Measurements from ENCODE around the gene RGS14.

RGS14 gene

DNA sequence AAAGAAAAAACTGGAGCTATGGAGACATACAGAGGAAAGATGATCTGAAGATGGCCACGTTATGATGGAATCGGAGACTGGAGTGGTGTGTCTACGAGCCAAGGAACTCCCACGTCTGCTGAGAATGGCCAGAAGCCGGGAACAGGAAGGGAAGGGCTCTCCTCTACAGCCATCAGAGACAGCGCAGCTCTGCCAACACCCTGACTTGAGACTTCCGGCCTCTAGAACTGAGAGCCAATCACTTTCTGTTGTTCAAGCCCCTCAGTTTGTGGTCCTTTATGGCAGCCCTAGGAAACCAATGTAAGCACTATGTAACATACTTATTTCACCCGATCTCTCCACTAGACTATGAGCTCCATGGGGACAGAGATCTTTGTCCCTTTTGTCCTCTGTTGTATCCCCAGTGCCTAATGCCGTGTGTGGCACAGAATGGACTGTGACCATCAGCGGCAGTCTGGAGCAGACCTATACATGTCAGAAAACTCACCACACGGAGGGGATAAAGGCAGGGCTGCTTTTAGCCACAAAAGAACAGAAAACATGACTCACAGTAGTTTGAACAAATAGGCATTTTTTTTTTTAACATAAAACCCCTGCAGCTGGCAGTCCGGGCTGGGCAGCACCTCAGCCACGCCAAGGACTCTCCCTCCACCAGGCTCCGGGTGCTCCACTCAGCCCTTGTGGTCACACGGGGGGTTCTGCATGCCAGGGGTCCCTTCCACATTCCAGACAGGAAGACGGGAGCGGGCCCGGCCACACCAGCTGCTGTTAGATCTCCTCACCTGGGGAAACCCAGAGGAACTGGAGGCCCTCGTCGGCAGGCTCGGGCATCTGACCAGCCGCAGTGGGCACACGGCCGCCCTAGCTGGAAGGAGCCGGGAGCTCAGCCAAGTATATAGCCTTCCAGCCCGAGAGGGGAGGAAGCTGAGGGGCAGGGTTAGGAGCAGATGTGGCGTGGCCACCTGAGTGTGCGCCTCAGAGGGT is 29.9 kb upstream of the RGS14 start:
- peak; percentile 81 for DNase-seq (ENCODE audit: low read depth, low spot score)
- no peak overlapping the region for H3K4me3 ChIP-seq (ENCODE audit: low read depth, low read length)
- in situ Hi-C loops (cut with HindIII; ENCODE audit: low sequenced_read_pairs) = no loop called here
- TF ChIP-seq, protein P1, sequence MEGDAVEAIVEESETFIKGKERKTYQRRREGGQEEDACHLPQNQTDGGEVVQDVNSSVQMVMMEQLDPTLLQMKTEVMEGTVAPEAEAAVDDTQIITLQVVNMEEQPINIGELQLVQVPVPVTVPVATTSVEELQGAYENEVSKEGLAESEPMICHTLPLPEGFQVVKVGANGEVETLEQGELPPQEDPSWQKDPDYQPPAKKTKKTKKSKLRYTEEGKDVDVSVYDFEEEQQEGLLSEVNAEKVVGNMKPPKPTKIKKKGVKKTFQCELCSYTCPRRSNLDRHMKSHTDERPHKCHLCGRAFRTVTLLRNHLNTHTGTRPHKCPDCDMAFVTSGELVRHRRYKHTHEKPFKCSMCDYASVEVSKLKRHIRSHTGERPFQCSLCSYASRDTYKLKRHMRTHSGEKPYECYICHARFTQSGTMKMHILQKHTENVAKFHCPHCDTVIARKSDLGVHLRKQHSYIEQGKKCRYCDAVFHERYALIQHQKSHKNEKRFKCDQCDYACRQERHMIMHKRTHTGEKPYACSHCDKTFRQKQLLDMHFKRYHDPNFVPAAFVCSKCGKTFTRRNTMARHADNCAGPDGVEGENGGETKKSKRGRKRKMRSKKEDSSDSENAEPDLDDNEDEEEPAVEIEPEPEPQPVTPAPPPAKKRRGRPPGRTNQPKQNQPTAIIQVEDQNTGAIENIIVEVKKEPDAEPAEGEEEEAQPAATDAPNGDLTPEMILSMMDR (IDR thresholded peaks at IDR 0.05; ENCODE audit: low read depth, low read length) = peak; percentile 25

DNA sequence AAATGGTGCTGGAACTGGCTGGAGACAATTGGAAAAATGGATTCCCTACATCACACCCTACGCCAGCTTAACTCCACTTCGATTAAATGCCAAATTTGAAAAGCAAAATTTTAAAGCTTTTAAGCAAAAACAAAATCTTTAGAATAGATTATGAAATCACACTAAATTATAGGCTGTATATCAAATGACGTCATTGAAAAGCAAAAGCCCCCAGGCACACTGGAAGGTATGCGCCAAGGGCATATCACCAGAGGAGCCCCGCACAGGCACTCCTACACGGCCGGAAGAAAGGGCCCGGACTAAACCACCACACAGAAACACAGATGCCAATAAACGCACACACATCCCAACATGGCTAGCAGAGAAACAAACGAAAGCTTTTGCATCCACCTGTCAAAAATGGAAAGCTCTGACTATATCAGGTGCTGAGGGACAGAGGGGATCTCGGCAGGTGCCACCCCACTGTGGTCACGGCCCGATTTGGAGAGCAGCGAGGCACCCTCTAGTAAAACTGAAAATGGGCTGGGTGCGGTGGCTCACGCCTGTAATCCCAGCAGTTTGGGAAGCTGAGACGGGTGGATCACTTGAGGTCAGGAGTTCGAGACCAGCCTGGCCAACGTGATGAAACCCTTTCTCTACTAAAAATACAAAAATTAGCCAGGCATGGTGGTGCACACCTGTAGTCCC is 29.0 kb upstream of the RGS14 start:
- no peak for DNase-seq (ENCODE audit: low read depth, low spot score)
- in situ Hi-C loops (cut with HindIII; ENCODE audit: low sequenced_read_pairs) = no loop called here
- no peak overlapping the region for H3K4me3 ChIP-seq (ENCODE audit: low read depth, low read length)
- TF ChIP-seq, protein P1 (IDR thresholded peaks at IDR 0.05; ENCODE audit: low read depth, low read length) = no peak

DNA sequence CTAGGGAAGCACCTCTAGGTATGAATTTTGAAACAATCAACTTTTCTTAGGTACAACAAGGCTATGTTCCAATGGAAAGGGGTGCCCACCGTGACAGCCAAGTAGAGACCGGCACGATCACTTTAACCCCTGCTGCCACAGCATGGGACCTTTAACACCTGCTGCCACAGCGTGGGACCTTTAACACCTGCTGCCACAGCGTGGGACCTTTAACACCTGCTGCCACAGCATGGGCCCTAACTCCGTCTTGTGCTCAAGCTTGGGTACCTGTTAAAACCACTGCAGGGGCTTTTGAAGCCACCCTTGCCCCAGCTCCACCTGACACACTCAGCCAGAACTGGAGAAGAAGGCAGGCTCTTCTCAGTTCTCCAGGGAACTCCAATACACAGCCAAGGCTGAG is 27.8 kb upstream of the RGS14 start:
- in situ Hi-C loops (cut with HindIII; ENCODE audit: low sequenced_read_pairs) = no loop called here
- TF ChIP-seq, protein P1 (IDR thresholded peaks at IDR 0.05; ENCODE audit: low read depth, low read length) = no peak
- no peak for DNase-seq (ENCODE audit: low read depth, low spot score)
- H3K4me3 ChIP-seq (ENCODE audit: low read depth, low read length) = no peak overlapping the region

DNA sequence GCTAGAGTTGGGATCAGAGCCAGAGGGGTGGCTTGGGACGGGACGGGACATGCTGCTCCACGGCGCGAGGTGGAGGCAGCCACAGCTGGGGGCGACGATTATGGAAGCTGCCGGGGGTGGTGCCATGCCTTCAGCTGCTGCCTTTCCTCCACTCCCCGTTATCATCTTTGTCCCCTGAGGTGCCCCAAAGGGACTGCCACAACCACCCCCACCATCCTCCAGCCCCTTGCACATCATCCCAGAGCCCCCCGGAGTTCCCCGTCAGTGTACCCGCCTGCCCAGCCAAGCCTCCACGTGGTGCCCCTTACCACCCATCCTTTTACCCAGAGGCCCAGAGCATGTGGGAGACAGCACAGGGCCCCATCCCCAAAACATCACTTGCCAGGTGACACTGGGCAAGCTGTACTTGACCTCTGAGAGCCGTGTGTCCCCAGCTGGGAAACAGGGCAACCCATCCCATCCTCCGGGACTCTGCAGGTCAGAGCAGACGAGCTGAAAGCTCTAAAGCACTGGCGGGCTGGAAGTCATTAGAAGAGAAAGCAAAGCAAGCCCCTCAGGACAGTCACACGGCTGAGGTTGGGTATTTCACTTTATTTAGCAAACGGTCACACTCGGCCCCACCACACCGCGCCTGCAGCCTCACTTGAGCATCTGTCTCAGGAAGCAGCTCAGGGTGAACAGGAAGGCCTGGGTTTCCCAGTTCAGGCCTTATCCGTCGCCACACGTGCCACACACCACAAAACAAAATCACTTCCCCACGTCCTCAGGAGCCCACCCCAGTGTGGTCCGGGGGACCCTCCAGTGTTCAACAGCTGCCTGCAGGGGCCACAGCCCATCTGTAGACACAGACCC is 26.5 kb upstream of the RGS14 start:
- TF ChIP-seq, protein P1 (IDR thresholded peaks at IDR 0.05; ENCODE audit: low read depth, low read length) = no peak
- in situ Hi-C loops (cut with HindIII; ENCODE audit: low sequenced_read_pairs) = no loop called here
- H3K4me3 ChIP-seq (ENCODE audit: low read depth, low read length) = no peak overlapping the region
- DNase-seq (ENCODE audit: low read depth, low spot score) = no peak

DNA sequence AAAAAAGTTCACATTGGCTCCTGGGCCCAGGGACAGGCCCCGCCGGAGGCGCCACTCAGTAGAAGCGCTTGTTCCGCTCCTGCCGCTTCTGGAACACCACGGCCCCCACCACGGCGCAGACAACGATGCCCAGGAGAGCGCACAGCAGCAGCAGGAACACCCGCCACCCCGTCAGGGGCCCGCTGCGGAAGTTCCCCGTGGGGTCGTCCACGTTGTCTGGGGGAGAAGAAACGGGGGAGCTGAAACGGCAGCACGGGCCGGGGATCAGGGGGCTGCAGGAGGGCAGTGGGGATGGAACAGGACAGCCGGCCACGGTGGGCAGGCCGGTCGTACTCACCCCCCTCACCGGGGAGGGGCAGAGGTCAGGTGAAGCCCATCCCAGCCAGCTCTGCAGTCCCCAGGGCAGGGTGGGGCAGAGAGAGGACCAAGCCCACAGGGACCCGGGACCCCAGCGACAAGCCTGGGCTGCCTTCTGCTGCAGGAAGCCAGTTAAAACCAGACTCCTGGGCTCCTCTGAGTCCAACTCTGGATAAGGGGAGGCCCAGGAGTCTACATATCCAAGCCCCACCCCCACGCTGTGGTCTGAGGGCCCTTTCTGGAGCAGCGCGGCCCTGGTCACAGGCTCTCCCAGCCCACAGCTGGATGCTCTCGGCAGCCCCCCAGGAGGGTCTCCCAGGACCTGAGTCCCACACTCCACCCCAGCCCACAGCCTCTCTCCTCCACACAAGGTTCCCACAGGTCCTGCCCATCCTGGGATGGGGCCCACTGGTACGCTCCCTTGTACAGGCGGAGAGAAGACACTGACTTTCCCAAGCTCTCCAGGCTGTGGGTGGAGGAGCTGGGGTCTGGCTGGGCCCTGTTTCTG is 25.5 kb upstream of the RGS14 start:
- no peak overlapping the region for H3K4me3 ChIP-seq (ENCODE audit: low read depth, low read length)
- TF ChIP-seq, protein P1 (IDR thresholded peaks at IDR 0.05; ENCODE audit: low read depth, low read length) = no peak
- DNase-seq (ENCODE audit: low read depth, low spot score) = no peak
- in situ Hi-C loops (cut with HindIII; ENCODE audit: low sequenced_read_pairs) = no loop called here

All from astrocyte of the spinal cord (primary cell).